Upper lobe of left lung (tissue), 6 donors: ENCODE data around the gene RNF44. TPM values are rescaled to one million over a fixed set of nuclear protein-coding genes. Genes with fewer than 3 reads are reported as not detected.

Experiments used
- ATAC-seq, 2 donors: fragments of 200-7000 bp; cut with Tn5 transposase; one replicate each; pipeline ENCODE4 v1.9.1; 2022; ENCODE audit warnings: mild to moderate bottlenecking in 2 of 2, moderate library complexity in 2 of 2; ENCODE audit not compliant: low FRiP score in 2 of 2
- DNase-seq, 2 donors: peaks; one replicate each; pipeline ENCODE4 v3.0.0-alpha.2; 2019 to 2020
- H3K27ac ChIP-seq, 4 donors: fragments of 200-600 bp; sonication (generic); one replicate each; pipeline ENCODE4 v1.5.1; 2016 to 2019
- H3K27me3 ChIP-seq, 4 donors: fragments of 200-600 bp; sonication (generic); one replicate each; pipeline ENCODE4 v1.5.1; 2017 to 2019
- H3K36me3 ChIP-seq, 4 donors: fragments of 200-600 bp; sonication (generic); one replicate each; pipeline ENCODE4 v1.5.1; 2016 to 2019
- H3K4me1 ChIP-seq, 4 donors: fragments of 200-600 bp; sonication (generic); one replicate each; pipeline ENCODE4 v1.5.1; 2018 to 2019
- H3K4me3 ChIP-seq, 4 donors: fragments of 200-600 bp; sonication (generic); one replicate each; pipeline ENCODE4 v1.5.1; 2017 to 2019; ENCODE audit warnings: mild to moderate bottlenecking in 2 of 4, moderate library complexity in 1 of 4
- H3K9me3 ChIP-seq, 4 donors: fragments of 200-600 bp; sonication (generic); one replicate each; pipeline ENCODE4 v1.5.1; 2018 to 2019
- EP300 ChIP-seq, 4 donors: sonication (generic); formaldehyde crosslinking; IDR thresholded peaks; one replicate each; pipeline ENCODE4 v1.5.1; 2017; ENCODE audit warnings: antibody characterized with exemption in 4 of 4, control low read depth in 2 of 4
- POLR2A ChIP-seq, 4 donors: fragments of 450-650 bp; IDR thresholded peaks; one replicate each; pipeline ENCODE4 v1.5.1; 2016 to 2017; ENCODE audit warnings: antibody characterized with exemption in 4 of 4, mild to moderate bottlenecking in 2 of 4
- POLR2AphosphoS5 ChIP-seq, 2 donors: sonication (generic); formaldehyde crosslinking; IDR thresholded peaks; one replicate each; pipeline ENCODE4 v1.5.1; 2017; ENCODE audit warnings: antibody characterized with exemption in 2 of 2
- WGBS, 2 donors: methylation state at CpG; one replicate each; pipeline ENCODE4 v1.1.5; 2017 to 2018; 5-methylcytosine and 5-hydroxymethylcytosine counted together
- total RNA-seq, 6 donors: library from RNA; depleted of rRNA in 4 of 6; stranded (reverse); fragments of >200 nt in 4 of 6; gene quantifications; one replicate each; pipeline versions ENCODE4 v1.1.0 to v1.2.1, GENCODE V29; 2016 to 2021
- TF ChIP-seq, protein P1 (sequence below), 6 experiments: fragments of 450-650 bp in 4 of 6; fragments of 200-600 bp in 2 of 6; sonication (generic) in 2 of 6; IDR thresholded peaks; one replicate each; pipeline ENCODE4 v1.5.1; 2016 to 2019; ENCODE audit warnings: antibody characterized with exemption in 6 of 6
- donor health status: DM: no; HTN: no; CAD: no; lungs with moderate emphysema.
- donor health status: DM: no; HTN: yes; CAD: no; lungs with severe emphysema.

The RNF44 gene
- total RNA-seq, 6 donors from 2014 or later: 13.4 to 76.5 (median 51.7) TPM

DNA sequence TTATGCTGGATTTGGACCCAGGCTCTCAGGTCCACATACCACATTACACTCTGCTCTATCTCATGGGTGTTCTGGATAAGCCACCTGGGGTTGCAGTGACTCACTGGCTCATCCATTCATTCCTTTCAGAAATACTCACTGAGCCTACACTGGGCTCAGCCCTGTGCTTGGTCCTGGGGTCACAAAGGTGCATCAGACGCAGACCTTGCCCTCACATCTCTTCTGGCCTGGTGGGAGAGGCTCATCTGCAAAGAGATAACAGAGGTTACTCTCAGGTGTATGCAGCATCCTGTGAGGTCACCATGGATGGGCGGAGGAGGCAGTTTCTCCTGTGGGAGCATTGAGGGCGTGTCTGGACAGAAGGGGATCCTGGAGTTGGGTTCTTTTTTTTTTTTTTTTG is 24.1 kb upstream of the RNF44 start:
- H3K9me3 ChIP-seq: no peaks in the 10 kb centered on the region
- no peaks in the 10 kb centered on the region for H3K4me1 ChIP-seq
- 93 to 95% methylated on average over 3 of the region's 3 CpGs for WGBS, 2 donors
- DNase-seq: no peak
- no peak overlapping the region for H3K27ac ChIP-seq
- H3K36me3 ChIP-seq: no peaks in the 10 kb centered on the region
- no peak for ATAC-seq
- H3K27me3 ChIP-seq: no peaks in the 10 kb centered on the region
- no peak overlapping the region for H3K4me3 ChIP-seq
- TF ChIP-seq EP300 (IDR thresholded peaks at IDR 0.05) (no peak), POLR2A (IDR thresholded peaks at IDR 0.05) (no peak), POLR2AphosphoS5 (IDR thresholded peaks at IDR 0.05) (no peak)
- TF ChIP-seq, protein P1, sequence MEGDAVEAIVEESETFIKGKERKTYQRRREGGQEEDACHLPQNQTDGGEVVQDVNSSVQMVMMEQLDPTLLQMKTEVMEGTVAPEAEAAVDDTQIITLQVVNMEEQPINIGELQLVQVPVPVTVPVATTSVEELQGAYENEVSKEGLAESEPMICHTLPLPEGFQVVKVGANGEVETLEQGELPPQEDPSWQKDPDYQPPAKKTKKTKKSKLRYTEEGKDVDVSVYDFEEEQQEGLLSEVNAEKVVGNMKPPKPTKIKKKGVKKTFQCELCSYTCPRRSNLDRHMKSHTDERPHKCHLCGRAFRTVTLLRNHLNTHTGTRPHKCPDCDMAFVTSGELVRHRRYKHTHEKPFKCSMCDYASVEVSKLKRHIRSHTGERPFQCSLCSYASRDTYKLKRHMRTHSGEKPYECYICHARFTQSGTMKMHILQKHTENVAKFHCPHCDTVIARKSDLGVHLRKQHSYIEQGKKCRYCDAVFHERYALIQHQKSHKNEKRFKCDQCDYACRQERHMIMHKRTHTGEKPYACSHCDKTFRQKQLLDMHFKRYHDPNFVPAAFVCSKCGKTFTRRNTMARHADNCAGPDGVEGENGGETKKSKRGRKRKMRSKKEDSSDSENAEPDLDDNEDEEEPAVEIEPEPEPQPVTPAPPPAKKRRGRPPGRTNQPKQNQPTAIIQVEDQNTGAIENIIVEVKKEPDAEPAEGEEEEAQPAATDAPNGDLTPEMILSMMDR (IDR thresholded peaks at IDR 0.05): no peak

DNA sequence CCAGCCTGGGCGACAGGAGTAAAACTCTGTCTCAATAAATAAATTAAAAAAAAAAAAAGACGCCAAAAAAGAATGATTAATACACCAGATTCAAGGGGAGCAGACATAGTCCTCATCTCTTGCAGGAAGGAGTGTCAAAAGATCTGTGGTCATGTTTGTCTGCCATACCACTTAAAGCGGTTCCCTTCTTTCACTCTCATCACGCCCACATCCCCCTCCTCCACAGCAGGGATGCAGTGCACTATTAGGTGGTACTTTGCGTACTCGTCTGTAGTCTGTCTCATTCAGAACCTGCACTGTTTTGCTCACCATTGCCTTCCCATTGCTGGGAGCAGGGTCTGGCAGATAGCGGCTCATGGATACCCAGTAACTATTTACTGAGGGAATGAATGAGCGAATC is 23.2 kb upstream of the RNF44 start:
- TF ChIP-seq POLR2A (IDR thresholded peaks at IDR 0.05) (no peak), EP300 (IDR thresholded peaks at IDR 0.05) (no peak), POLR2AphosphoS5 (IDR thresholded peaks at IDR 0.05) (no peak)
- TF ChIP-seq, protein P1 (IDR thresholded peaks at IDR 0.05): no peak
- 66 to 72% methylated on average over 8 of the region's 8 CpGs for WGBS, 2 donors
- no peak for ATAC-seq
- no peak for DNase-seq
- Histone ChIP-seq H3K9me3 (no peaks in the 10 kb centered on the region), H3K4me3 (no peak overlapping the region), H3K27me3 (no peaks in the 10 kb centered on the region), H3K36me3 (no peaks in the 10 kb centered on the region), H3K27ac (no peak overlapping the region), H3K4me1 (no peaks in the 10 kb centered on the region)

DNA sequence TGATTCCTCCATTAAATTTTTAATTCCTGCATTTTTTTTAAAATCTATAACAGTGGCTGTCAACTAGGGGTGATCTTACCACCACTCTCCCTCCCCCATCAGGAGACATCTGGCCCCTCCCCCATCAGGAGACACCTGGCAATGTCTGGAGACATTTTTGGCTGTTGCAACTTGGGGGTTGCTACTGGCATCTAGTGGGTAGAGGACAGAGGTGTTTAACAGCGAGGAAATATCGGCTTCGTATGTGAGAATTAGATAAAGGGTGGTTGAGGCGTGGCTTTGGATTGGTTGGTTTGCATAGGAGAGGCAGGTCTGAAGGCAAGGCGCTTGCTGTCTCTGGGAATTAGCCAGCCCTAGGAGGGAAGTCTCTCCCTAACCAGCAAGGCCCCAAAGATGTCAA is 22.5 kb upstream of the RNF44 start:
- TF ChIP-seq POLR2A (IDR thresholded peaks at IDR 0.05) (no peak), POLR2AphosphoS5 (IDR thresholded peaks at IDR 0.05) (no peak), EP300 (IDR thresholded peaks at IDR 0.05) (no peak)
- TF ChIP-seq, protein P1 (IDR thresholded peaks at IDR 0.05): no peak
- Histone ChIP-seq H3K4me3 (no peak overlapping the region), H3K27me3 (no peaks in the 10 kb centered on the region), H3K4me1 (no peaks in the 10 kb centered on the region), H3K9me3 (no peaks in the 10 kb centered on the region), H3K27ac (no peak overlapping the region), H3K36me3 (no peaks in the 10 kb centered on the region)
- no peak for DNase-seq
- no peak for ATAC-seq
- 29 to 35% methylated on average over 5 of the region's 5 CpGs for WGBS, 2 donors

DNA sequence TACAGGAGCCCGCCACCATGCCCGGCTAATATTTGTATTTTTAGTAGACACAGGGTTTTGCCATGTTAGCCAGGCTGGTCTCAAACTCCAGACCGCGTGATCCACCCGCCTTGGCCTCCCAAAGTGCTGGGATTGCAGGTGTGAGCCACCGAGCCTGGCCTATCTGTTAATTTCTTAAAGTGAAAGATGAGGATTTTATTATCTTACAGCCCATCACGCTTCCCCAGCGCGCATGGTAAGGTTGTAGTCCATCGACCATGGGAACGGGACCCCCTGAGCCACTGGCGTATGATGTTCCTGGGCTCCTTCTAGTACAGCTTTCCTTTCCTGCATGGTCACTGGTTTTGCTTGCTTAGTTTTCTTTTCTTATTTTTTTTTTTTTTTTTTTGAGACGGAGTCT is 20.6 kb upstream of the RNF44 start:
- H3K27ac ChIP-seq: no peak overlapping the region
- DNase-seq (no peak), ATAC-seq (no peak)
- WGBS, 2 donors: 96 to 99% methylated on average over 13 of the region's 13 CpGs
- TF ChIP-seq POLR2AphosphoS5 (IDR thresholded peaks at IDR 0.05) (no peak), EP300 (IDR thresholded peaks at IDR 0.05) (no peak), POLR2A (IDR thresholded peaks at IDR 0.05) (no peak)
- TF ChIP-seq, protein P1 (IDR thresholded peaks at IDR 0.05): no peak
- H3K27me3 ChIP-seq: no peaks in the 10 kb centered on the region
- H3K4me3 ChIP-seq: no peak overlapping the region
- H3K36me3 ChIP-seq: no peaks in the 10 kb centered on the region
- no peaks in the 10 kb centered on the region for H3K9me3 ChIP-seq
- no peaks in the 10 kb centered on the region for H3K4me1 ChIP-seq

DNA sequence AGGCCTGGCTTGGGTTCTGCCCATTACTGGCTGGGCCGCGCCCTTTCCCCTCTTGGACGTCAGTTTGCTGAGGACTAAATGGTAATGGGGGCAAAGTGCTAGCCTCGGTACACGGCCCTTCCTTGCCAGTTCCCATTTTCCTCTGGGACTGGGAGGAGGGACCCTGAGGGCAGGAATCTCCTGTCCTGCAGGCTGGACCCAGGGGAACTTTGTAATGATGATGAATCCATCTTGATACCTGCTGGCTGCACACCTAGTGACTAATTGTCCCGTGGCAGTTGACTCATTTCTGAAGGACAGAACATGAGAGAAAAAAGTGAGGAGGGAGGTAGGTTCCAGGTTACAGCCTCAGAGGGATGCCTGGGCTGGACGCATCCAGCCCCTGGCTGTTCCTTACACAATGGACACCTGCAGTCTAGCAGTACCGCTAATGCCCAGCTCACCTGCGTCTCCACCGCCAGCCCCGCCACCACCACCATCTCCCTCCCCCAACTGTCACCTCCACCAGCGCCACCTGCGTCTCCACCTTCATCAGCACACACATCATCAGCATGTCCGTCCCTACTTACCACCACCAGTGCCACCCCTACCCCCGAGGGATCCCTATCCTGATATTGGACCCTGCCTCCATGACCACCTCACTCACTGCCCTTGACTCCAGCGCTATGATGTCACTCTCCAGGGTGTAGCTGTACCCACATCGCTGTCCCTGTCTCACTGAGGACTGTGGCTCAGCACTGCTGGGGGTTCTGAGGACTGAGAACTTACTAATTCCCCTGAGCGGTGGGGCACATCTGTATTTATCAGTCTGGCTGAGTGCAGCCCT is 16.3 kb upstream of the RNF44 start:
- no peak overlapping the region for H3K27ac ChIP-seq
- DNase-seq: no peak
- no peaks in the 10 kb centered on the region for H3K27me3 ChIP-seq
- no peak overlapping the region for H3K4me3 ChIP-seq
- TF ChIP-seq POLR2AphosphoS5 (IDR thresholded peaks at IDR 0.05) (no peak), POLR2A (IDR thresholded peaks at IDR 0.05) (no peak), EP300 (IDR thresholded peaks at IDR 0.05) (no peak)
- TF ChIP-seq, protein P1 (IDR thresholded peaks at IDR 0.05): no peak
- no peaks in the 10 kb centered on the region for H3K9me3 ChIP-seq
- H3K4me1 ChIP-seq: no peaks in the 10 kb centered on the region
- ATAC-seq: no peak
- no peaks in the 10 kb centered on the region for H3K36me3 ChIP-seq
- 67 to 69% methylated on average over 17 to 18 of the region's 18 CpGs for WGBS, 2 donors
